Ishikawa (cell line): Measurements from ENCODE around the gene MYL7.

Experiments
- CEBPB ChIP-seq: IDR thresholded peaks from 2 replicates; pipeline ENCODE4 v1.6.1; 2012
- EP300 ChIP-seq: IDR thresholded peaks from 2 replicates; pipeline ENCODE4 v1.6.1; 2012; ENCODE audit warnings: borderline replicate concordance
- FOXM1 ChIP-seq: IDR thresholded peaks from 2 replicates; pipeline ENCODE4 v1.6.1; 2012; ENCODE audit warnings: low read depth, borderline replicate concordance
- MAX ChIP-seq: IDR thresholded peaks from 2 replicates; pipeline ENCODE4 v1.6.1; 2012
- RAD21 ChIP-seq: IDR thresholded peaks from 2 replicates; pipeline ENCODE4 v1.6.1; 2012; ENCODE audit warnings: low read depth
- REST ChIP-seq: IDR thresholded peaks from 2 replicates; pipeline ENCODE4 v1.6.1; 2012; ENCODE audit warnings: low read depth, mild to moderate bottlenecking
- TAF1 ChIP-seq: IDR thresholded peaks from 2 replicates; pipeline ENCODE4 v1.6.1; 2012; ENCODE audit warnings: low read depth, mild to moderate bottlenecking
- TCF12 ChIP-seq: IDR thresholded peaks from 2 replicates; pipeline ENCODE4 v1.6.1; 2012; ENCODE audit warnings: low read depth
- TEAD4 ChIP-seq: IDR thresholded peaks from 2 replicates; pipeline ENCODE4 v1.6.1; 2012
- USF1 ChIP-seq: IDR thresholded peaks from 2 replicates; pipeline ENCODE4 v1.6.1; 2012
- YY1 ChIP-seq: IDR thresholded peaks from 2 replicates; pipeline ENCODE4 v1.6.1; 2012; ENCODE audit warnings: low read depth

GRCh38 chr7:44150466-44150832, 9.3 kb upstream of the MYL7 start:
- TF ChIP-seq RAD21 (no peak), CEBPB (no peak), TAF1 (no peak), FOXM1 (no peak), EP300 (no peak), MAX (no peak), REST (no peak), YY1 (no peak), TEAD4 (no peak), TCF12 (no peak), USF1 (no peak)
